ENCODE data around the gene YKT6. TPM values are rescaled to one million over a fixed set of nuclear protein-coding genes. Genes with fewer than 3 reads are reported as not detected.

YKT6 gene
- total RNA-seq, 1 donor from 2014 or later = 51.2 TPM

DNA sequence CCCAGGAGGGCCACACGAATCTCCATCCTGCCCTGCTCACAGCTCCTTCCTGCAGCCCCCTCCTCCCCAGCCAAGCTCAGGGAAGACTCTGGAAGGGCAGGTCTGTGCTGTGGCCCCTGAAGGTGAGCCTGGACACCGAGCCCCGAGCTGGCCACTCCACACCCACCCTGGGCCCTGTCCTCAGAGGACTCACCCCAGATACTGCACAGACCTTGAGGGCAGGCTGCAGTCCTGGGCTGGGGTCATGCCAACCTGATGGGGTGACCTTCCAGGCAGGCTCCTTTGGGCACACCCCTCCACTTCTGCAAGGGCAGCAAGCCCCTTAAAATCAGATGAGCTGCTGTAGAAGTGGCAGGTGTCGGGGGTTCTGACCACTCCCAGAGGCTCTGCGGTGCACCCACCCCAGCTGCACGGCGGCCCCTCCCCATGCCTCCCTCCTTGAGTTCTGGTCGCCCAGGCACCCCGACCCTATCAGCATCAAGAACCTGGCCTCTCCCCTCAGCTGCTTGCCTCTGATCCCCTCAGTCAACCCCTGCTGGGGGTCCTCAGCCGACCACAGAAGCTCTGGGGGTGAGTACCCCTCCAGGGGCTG lies 24.3 kb downstream of the YKT6 start:
- ATAC-seq = no peak
- intact Hi-C loops (cut with DNase I) = no loop called here
- DNase-seq (ENCODE audit: low spot score) = no peak

DNA sequence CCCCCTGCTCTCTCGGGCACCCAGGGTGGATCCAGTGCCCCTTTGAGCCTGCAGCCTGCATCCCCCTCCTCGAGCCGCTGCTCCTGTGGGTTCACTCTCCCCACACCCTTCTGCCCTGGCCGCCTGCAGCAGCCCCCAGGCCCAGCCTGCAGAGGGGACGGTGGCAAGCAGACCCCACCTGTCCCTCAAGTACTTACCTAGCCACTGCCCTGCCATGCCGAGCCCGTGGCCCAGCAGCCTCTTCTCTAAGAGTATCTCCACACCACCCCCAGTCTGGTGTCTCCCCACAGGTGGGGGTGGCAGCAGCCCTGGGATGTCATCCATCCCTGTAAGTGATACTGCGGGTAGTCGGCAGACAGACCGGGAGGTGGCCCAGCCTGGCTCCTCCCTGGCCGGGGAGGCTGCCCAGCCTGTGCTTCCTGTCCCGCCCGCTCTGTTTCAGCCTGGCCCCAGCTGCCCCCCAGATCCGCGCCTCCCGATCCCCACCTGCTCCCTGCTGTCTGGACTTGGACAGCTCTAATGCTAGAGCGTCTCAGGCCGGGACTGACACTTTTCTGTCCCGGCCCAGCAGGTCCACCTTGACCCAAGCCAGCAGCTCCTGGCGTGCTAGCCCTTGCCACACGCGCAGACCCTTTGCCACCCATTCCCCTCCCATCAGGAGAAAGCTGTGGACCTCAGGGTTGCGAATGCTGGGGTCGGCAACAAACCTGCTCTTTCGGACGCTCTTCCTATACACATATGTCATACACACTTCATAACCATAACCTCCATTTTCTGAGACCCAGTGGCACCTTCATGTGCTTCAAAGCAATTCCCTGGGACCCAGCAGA lies 25.0 kb downstream of the YKT6 start:
- ATAC-seq = no peak
- intact Hi-C loops (cut with DNase I) = no loop called here
- no peak for DNase-seq (ENCODE audit: low spot score)

DNA sequence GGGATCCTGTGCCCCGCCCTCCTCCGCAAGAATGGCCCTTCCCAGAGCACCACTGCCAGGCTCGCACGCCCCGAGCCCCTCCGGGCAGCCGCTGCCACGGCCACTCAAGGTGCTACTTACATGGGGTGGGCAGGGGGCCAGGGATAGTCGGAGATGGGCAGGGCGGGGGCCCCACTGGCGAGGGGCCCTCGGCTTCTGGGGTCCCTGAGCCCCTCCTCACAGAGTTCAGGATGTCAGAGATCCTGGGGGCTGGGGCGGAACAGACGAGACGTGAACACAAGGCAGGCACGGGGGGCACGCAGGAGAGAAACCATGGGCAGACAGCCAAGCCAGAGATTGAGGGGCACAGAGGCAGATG lies 25.6 kb downstream of the YKT6 start:
- intact Hi-C loops (cut with DNase I) = no loop called here
- ATAC-seq = no peak
- DNase-seq (ENCODE audit: low spot score) = no peak

DNA sequence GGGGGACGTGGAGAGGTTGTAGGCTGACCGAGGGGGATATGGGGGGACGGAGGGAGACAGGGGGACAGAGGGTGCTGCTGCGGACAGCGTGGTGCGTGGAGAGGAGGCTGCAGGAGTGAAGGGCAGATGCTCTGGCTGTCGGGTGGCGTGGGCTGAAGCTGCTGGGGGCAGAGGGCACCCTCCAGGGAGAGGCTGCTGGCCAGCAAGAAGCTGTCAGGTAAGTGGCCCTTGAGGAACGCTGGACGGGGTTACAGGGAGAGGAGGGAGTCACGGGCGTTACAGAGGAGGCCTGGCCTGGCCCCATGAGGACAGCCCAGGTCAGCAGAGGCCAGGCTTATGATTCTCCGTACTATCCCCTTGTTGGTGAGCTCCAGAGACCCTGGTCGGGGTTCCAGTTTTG lies 27.1 kb downstream of the YKT6 start:
- no peak for DNase-seq (ENCODE audit: low spot score)
- intact Hi-C loops (cut with DNase I) = no loop called here
- ATAC-seq = no peak

DNA sequence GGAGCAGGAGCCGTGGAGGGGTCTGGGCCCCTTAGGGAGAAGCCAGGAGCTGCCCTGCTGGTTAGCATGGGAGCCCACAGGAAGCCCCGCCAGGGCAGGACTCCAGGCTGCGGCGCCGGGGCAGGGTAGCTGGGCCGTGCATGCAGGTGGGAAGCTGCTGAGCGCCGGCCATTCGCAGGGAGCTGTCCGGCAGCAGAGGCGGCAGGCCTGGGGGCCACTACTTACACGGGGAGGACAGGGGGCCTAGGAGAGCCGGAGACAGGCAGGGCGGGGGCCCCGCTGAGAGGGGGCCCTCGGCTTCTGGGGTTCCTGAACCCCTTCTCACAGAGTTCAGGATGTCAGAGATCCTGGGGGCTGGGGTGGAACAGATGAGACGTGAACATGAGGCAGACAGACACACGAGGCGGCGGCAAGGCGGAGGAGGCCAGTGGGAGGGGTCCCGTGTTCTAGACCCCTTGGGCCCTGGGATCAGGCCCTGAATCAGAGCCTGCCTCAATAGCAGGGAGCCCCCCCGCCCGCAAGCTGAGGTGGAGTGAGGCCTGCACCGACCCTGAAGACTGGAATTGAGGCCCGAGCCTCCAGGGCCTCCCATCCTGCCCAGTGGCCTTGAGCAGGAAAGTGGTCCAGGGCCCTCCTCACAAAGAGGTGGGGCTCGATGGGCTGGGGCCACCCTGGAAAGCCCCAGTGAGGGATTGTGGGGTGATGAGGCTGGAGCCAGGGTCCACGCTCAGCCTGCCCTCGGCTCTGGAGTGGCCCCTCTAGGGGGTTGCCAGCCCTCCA lies 28.0 kb downstream of the YKT6 start:
- intact Hi-C loops (cut with DNase I) = no loop called here
- no peak for ATAC-seq

DNA sequence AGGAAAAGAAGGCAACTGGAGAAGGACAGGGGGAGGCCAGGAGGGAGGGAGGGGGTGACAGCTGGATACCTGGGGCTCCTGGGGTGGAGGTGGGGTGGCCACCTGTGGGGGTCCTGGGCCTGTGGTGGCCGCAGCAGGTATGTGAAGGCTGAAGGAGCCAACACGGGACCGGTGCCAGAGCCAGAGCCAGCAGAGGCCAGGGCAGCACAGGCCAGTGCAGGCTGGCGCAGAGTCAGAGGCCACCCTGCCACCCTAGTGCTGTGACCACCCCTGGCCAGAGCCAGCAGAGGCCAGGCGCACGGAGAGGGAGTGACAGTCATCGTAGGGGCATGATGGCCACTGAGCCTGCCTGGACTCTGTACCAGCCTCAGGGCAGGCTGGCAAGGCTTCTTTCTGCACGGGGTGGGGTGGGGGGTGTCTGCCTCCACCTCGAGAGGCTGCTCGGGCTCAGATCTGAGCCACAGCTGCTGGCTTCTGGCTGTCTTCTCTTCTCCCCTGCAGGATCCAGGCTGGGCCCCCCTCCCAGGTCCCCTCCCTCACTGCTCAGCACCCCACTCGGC lies 28.8 kb downstream of the YKT6 start:
- no peak for DNase-seq (ENCODE audit: low spot score)
- ATAC-seq = no peak

More for the DNA sequence above, 28.0 kb downstream of the YKT6 start:
- no peak for DNase-seq (ENCODE audit: low spot score)

DNA sequence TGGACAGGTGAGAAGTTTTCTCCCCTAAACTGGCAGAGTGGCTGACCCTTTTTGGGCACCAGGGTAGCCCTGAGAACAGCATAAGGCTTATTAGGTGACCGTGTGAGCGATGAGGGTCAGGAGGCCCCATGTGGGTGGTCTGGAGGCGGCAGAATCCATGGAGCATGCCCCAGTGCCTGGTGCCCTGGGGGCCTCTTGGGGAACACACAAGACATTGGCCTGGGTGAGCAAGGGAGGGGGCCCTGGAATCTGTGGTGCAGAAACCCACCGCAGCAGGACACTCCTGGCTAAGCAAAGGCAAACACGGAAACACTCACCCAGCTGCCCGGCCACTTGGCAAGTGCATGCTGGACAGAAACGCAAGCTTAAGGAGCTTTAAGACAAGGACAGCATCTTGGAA lies 29.5 kb downstream of the YKT6 start:
- ATAC-seq (no peak), DNase-seq (ENCODE audit: low spot score) (no peak)
- intact Hi-C loops (cut with DNase I) = loop anchor here (10.0 kb wide), 1 partner anchor 335 kb away; no protein-coding TSS in a partner anchor

More for the DNA sequence above, 28.8 kb downstream of the YKT6 start:
- intact Hi-C loops (cut with DNase I) = loop anchor here (10.0 kb wide), 1 partner anchor 335 kb away; no protein-coding TSS in a partner anchor

DNA sequence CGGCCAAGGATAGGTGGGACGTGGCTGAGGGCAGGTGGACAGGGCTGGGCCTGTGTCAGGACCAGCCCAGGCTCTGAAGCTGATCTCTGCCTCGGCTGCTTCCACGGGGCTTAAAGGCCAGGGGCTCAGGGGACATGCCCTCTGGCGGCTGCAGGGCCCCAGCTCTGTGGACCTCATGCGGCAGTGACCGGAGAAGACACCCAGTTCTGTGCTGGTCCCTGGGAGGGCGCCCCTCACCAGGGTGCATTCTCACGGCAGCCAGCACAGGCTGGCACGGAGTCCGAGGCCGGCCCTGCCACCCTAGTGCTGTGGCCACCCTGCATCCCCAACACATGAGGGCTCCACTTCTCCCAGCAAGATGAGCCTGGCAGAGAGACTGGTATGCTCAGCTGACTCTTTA lies 30.3 kb downstream of the YKT6 start:
- no peak for ATAC-seq
- intact Hi-C loops (cut with DNase I) = loop anchor here (10.0 kb wide), 1 partner anchor 334 kb away; no protein-coding TSS in a partner anchor
- no peak for DNase-seq (ENCODE audit: low spot score)

DNA sequence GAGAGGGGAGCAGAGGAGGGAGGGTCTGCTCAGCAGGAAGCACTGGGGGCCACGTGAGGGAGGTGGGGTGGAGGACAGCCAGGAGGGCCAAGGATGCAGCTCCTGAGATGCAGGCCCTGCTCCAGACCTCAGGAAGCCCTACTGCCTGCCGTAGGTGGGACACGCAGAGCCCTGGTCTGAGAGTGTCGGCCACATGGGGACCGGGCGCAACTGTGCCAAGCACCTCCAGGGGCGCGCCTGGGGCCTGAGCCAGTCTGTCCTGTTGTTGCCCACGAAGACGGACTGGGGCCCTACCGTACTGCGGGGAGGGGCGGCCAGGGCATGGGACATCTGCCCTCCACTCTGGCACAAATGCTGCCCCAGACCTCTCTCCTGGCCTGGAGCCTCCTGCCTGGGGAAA lies 31.6 kb downstream of the YKT6 start:
- intact Hi-C loops (cut with DNase I) = loop anchor here (10.0 kb wide), 1 partner anchor 332 kb away; no protein-coding TSS in a partner anchor
- DNase-seq (ENCODE audit: low spot score) (no peak), ATAC-seq (no peak)

DNA sequence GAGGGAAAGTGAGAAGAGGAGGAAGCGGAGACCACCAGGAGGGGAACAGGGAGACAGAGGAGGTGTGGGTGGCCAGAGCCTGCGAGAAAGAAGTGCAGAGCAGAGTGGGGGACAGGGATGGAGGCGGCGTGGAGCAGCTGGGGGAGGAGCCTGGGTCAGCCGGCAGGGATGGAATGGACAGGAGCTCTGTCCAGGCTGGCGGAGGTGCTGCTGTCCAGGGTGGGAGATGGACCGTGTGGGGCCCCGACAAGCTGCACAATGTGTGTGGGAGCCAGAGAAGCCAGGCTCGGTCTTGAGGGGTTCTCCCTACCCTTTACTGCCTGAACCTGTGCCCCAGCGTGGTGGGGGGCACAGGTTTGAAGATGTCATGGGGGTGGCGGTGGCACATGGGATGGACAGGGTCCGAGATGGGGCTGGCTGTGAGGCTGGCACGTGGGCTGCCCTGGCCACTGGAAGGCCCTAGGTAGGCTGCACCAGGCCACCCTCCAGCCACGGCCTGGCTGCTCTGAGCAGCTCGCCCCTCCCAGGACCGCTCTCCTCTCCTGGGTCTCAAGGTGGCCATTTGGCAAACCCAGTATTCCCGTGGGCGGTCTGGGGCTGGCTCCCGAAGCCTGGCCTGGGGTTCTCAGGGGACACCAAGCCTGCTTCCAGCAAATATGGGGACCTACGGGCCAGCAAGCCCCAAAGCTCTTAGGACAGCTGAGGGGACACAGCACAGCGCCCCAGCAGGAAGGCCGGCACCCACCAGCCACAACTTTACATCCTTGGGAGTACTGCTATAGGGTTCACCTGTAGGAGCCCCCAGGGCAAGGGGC lies 32.3 kb downstream of the YKT6 start:
- DNase-seq (ENCODE audit: low spot score) (no peak), ATAC-seq (no peak)
- intact Hi-C loops (cut with DNase I) = loop anchor here (10.0 kb wide), 1 partner anchor 332 kb away; no protein-coding TSS in a partner anchor

DNA sequence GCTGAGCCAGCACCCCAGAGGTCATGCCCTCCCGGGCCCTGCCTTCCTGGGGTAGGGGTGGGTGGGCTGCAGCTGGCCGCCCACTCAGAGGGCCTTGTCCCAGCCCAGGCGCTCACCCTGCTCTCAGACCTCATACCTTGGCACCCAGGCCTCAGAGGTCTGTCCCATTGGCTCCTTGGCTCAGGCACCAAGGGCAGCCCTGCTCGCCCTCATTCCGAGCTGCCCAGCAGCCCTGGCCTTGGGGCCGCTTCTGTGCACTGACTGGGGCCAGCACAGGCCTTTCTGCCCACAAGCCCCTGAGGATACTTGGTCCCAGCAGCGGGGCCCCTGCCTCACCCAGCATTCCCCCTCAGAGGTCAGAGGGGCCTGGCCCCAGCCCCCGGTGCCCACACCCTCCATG lies 34.3 kb downstream of the YKT6 start:
- DNase-seq (ENCODE audit: low spot score) (no peak), ATAC-seq (no peak)
- intact Hi-C loops (cut with DNase I) = loop anchor here (10.0 kb wide), 1 partner anchor 330 kb away; no protein-coding TSS in a partner anchor

DNA sequence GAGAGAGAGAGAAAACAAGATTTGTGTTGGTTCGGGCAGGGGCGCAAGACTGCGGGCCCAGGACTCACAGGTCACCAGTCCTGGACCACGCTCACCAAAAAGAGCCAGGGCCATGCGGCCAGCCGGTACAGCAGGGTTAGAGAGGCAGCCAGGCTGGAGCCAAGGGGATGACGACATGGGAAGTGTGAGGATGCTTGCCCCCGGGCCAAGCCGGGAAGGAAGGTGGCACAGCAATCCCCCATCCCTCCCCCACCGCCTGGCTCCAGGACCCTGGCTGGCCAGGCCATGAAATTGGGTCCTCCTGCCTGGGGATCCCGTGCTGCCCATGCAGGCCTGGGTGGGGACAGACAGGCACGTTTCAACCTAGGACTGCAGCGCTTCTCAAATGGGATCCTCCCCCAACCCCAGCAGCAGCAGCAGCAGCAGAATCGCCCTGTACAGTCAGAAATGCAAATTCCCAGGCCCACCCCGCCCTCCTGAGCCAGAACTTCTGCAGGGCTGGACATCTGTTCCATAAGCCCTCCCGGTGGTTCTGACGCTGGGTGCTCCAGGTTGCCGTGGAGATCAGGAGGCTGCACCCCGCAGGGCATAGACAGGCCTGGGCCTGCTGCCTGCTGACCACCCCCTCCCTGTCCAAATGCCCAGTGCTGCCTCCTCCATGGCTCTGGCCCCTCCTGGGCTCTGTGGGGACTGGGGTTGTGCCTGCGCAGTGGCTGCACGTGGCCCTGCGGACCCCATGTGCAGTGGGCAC lies 35.0 kb downstream of the YKT6 start:
- no peak for ATAC-seq
- no peak for DNase-seq (ENCODE audit: low spot score)
- intact Hi-C loops (cut with DNase I) = loop anchor here (10.0 kb wide), 1 partner anchor 329 kb away; no protein-coding TSS in a partner anchor

DNA sequence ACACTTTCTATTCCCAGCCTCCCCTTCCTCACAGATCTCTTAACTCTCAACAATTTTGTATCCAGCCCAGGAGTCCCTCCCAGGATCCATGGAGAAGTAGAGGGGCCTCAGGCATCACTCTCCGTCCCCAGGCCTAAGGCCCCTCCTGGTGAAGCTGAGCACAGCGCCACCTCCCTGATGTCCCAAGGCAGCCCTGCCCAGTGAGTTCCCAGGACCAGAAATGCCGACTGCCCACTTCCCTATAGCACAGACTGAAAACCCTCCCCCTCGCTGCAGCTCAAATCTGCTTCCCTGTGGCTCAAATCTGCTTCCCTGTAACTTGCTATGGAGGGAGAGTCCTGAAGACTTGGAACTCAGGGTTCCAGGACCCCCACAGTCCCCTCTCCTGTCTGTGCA lies 35.6 kb downstream of the YKT6 start:
- ATAC-seq = no peak
- no peak for DNase-seq (ENCODE audit: low spot score)
- intact Hi-C loops (cut with DNase I) = loop anchor here (10.0 kb wide), 1 partner anchor 328 kb away; no protein-coding TSS in a partner anchor

DNA sequence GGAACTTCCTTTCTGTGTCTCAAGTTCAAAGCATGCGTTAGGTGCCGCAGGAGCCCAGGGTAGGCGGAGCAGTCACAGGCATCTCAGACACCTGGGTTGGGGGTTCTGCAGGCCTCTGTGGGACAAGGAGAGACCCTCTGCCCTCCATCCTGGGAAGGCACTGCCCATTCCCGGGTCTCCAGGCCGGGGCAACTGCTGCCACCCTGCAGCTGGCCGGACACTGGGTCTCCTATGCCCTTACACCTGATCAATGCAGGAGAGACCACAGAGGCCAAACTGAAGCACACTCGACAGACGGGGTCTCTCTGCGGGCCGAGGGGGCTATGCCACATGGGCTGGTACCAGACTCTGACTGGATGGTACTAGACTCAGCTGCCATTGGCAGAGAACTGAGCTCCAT lies 36.9 kb downstream of the YKT6 start:
- intact Hi-C loops (cut with DNase I) = loop anchor here (10.0 kb wide), 1 partner anchor 327 kb away; no protein-coding TSS in a partner anchor

DNA sequence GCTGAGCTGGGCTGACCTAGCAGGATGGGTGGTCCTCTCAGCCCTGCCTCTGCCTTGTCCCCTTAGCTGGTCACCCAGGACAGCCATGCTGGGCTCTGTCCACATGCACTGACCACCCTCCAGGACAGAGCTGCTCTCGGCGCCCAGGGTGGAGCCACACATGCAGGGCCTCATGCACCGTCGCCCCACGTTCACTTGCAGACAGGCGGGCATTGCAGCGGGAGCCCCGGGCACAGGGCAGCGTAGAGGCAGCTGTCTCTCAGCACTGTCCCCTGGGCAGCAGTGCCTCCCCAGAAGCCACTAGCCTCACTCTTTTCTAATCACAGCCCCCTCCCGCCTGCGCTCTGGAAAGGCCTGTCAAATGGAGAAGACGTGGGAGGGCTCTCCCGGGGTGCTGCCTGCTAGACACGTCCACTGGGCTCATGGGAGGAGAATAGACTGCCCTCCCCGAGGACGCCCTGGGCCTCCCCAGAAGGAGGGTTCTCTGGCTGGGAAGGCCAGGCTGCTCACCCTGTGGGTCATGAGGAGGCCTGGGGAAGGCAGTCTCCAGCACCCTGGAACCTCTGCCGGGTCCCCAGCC lies 37.4 kb downstream of the YKT6 start:
- intact Hi-C loops (cut with DNase I) = loop anchor here (10.0 kb wide), 1 partner anchor 327 kb away; no protein-coding TSS in a partner anchor
- no peak for DNase-seq (ENCODE audit: low spot score)
- ATAC-seq = no peak

More for the DNA sequence above, 36.9 kb downstream of the YKT6 start:
- no peak for DNase-seq (ENCODE audit: low spot score)
- no peak for ATAC-seq

DNA sequence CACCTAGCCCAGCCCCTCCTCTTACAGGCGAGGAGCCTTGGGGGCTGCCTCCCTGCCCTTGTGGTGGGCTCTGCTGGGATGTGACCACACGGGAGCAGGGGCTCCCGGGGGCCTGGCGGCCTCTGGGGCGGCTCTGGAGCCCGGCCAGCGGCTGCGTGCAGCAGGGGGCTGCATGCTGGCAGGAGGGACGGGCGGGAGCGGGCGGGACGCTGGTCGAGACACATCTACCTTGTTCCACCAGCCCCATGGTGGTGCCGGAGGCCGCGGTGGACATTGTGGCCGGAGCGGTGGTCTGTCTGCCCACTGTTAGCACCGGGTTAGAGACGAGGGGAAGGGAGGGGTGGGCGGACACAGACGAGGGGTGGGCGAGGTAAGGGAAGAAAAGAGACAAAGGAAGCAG lies 38.6 kb downstream of the YKT6 start:
- ATAC-seq = no peak
- intact Hi-C loops (cut with DNase I) = loop anchor here (10.0 kb wide), 1 partner anchor 325 kb away; no protein-coding TSS in a partner anchor
- DNase-seq (ENCODE audit: low spot score) = no peak

DNA sequence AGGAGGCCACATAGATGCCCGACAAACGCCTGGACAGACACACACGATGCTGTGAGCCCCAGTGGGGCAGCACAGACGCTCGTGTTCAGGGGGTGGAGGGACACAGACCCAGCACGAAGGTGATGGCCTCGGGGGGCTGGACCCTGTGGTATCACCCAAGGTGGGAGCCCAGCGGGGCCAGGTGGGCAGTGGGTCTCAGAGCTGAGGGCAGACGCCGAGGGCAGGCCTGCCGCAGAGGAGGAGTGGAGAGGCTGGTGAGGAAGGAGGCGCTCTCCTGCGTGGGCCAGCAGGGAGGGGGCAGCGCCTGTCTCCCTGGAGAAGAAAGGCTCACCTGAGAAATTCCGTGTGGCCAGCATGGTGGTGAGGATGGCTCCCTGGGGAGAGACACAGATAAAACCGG lies 39.6 kb downstream of the YKT6 start:
- ATAC-seq (no peak), DNase-seq (ENCODE audit: low spot score) (no peak)
- intact Hi-C loops (cut with DNase I) = loop anchor here (10.0 kb wide), 2 partner anchors 64 to 234 kb away; no protein-coding TSS in a partner anchor

All from sciatic nerve (tissue), 2 donors.